Peyer's patch (tissue), 4 donors: ENCODE results near the gene CALN1. TPM values are rescaled to one million over a fixed set of nuclear protein-coding genes. Genes with fewer than 3 reads are reported as not detected.

ENCODE experiments used
- DNase-seq, 3 donors: peaks; one replicate each; pipeline ENCODE4 v3.0.0-alpha.2; 2017 to 2019
- H3K27ac ChIP-seq, 4 donors: fragments of 200-600 bp; sonication (generic); one replicate each; pipeline ENCODE4 v1.5.1; 2016 to 2019
- H3K27me3 ChIP-seq, 2 donors: fragments of 200-600 bp; sonication (generic); one replicate each; pipeline ENCODE4 v1.5.1; 2019
- H3K36me3 ChIP-seq, 3 donors: fragments of 200-600 bp; sonication (generic); one replicate each; pipeline ENCODE4 v1.5.1; 2016 to 2019
- H3K4me1 ChIP-seq, 4 donors: fragments of 200-600 bp; sonication (generic); one replicate each; pipeline ENCODE4 v1.5.1; 2016 to 2019
- H3K4me3 ChIP-seq, 4 donors: fragments of 200-600 bp; sonication (generic); 1 replicate in 3 of 4; 2 replicates in 1 of 4; pipeline ENCODE4 v1.5.1; 2016 to 2019; ENCODE audit warnings: mild to moderate bottlenecking in 1 of 4
- H3K9me3 ChIP-seq, 4 donors: fragments of 200-600 bp; sonication (generic); one replicate each; pipeline ENCODE4 v1.5.1; 2016 to 2019; ENCODE audit warnings: mild to moderate bottlenecking in 1 of 4
- CTCF ChIP-seq, 6 experiments: fragments of 450-650 bp in 4 of 6; fragments of 200-600 bp in 2 of 6; sonication (generic) in 1 of 6; IDR thresholded peaks; one replicate each; pipeline ENCODE4 v1.5.1; 2017 to 2019; ENCODE audit warnings: antibody characterized with exemption in 6 of 6, mild to moderate bottlenecking in 3 of 6, moderate library complexity in 1 of 6
- POLR2A ChIP-seq, 2 donors: fragments of 450-650 bp; IDR thresholded peaks; one replicate each; pipeline ENCODE4 v1.5.1; 2017; ENCODE audit warnings: antibody characterized with exemption in 2 of 2, mild to moderate bottlenecking in 2 of 2, moderate library complexity in 2 of 2
- total RNA-seq, 4 donors: library from RNA; depleted of rRNA; stranded (reverse); fragments of >200 nt; gene quantifications; one replicate each; pipeline ENCODE4 v1.1.0, GENCODE V29; 2016

CALN1 gene
- total RNA-seq, 4 donors from 2014 or later = 0.13 TPM; not detected in 3

DNA sequence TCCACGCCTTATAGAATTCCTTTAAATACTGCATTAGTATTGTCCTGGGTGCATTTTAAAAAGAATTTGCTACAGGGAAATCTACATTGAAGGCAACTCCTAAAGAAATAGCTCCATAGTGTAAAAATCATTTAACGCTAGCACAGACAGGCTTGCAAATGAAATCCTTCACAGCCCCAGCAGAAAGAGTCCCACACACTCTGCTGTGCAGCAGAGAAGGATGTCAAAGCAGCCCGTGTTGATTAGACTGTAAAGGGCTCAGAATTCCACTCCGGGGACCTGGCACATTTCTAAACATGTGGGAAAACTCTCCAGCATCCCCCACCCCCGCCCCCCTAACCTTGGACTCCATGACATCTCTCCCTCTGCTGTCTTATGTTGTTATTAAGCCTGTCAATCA, 176.8 kb downstream of the CALN1 start:
- no peak for DNase-seq
- Histone ChIP-seq H3K9me3 (no peaks in the 10 kb centered on the region), H3K4me1 (no peaks in the 10 kb centered on the region), H3K4me3 (no peak overlapping the region), H3K27me3 (no peaks in the 10 kb centered on the region), H3K27ac (no peak overlapping the region), H3K36me3 (no peaks in the 10 kb centered on the region)
- TF ChIP-seq POLR2A (IDR thresholded peaks at IDR 0.05) (no peak), CTCF (IDR thresholded peaks at IDR 0.05) (no peak)

- H3K4me1 ChIP-seq = no peaks in the 10 kb centered on the region
- H3K9me3 ChIP-seq = no peaks in the 10 kb centered on the region
- H3K27me3 ChIP-seq = no peaks in the 10 kb centered on the region
- no peak overlapping the region for H3K27ac ChIP-seq
- no peak overlapping the region for H3K4me3 ChIP-seq
- H3K36me3 ChIP-seq = no peaks in the 10 kb centered on the region
- TF ChIP-seq POLR2A (IDR thresholded peaks at IDR 0.05) (no peak), CTCF (IDR thresholded peaks at IDR 0.05) (no peak)
- DNase-seq = no peak
Observed at GRCh38 chr7:72234086-72234485, 178.1 kb downstream of the CALN1 start.

- Histone ChIP-seq H3K36me3 (no peaks in the 10 kb centered on the region), H3K9me3 (no peaks in the 10 kb centered on the region), H3K27me3 (no peaks in the 10 kb centered on the region), H3K27ac (no peak overlapping the region), H3K4me3 (no peak overlapping the region), H3K4me1 (no peaks in the 10 kb centered on the region)
- TF ChIP-seq CTCF (IDR thresholded peaks at IDR 0.05) (no peak), POLR2A (IDR thresholded peaks at IDR 0.05) (no peak)
- DNase-seq = no peak
Observed at GRCh38 chr7:72230281-72230680, 181.9 kb downstream of the CALN1 start.

DNA sequence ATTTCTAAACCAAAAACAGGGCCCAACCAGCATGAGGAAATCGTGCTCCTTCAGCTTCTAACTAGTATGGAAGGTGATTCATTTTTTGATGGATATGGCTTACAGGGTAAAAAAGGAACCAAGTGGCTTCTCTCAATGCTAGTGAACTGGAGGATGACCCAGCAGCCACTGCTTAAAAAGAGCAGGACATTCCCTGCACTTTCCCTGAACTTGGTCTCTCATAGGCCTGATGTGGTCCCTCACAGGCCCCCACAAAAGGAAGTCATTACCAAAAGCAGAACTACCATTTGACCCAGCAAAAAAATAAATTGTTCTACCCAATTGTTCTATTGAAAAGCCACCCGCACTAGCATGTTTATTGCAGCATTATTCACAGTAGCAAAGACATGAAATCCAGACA, 188.8 kb downstream of the CALN1 start:
- no peak overlapping the region for H3K27ac ChIP-seq
- H3K4me1 ChIP-seq = no peaks in the 10 kb centered on the region
- no peak overlapping the region for H3K4me3 ChIP-seq
- DNase-seq = no peak
- H3K27me3 ChIP-seq = no peaks in the 10 kb centered on the region
- no peaks in the 10 kb centered on the region for H3K36me3 ChIP-seq
- TF ChIP-seq POLR2A (IDR thresholded peaks at IDR 0.05) (no peak), CTCF (IDR thresholded peaks at IDR 0.05) (no peak)
- no peaks in the 10 kb centered on the region for H3K9me3 ChIP-seq

DNA sequence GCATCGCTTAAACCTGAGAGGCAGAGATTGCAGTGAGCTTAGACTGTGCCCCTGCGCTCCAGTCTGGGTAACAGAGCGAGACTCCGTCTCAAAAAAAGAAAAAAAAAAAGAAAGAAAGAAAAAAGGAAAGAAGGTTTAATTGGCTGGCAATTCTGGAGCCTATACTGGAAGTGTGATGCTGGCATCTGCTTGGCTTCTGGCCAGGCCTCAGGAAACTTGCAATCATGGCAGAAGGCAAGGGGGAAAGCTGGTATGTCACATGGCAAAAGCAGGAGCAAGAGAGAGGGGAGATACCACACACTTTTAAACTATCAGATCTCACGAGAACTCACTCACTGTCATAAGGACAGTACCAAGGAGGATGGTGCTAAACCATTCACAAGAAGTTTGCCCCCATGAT, 190.0 kb downstream of the CALN1 start:
- Histone ChIP-seq H3K4me3 (no peak overlapping the region), H3K27ac (no peak overlapping the region), H3K36me3 (no peaks in the 10 kb centered on the region), H3K4me1 (no peaks in the 10 kb centered on the region), H3K27me3 (no peaks in the 10 kb centered on the region), H3K9me3 (no peaks in the 10 kb centered on the region)
- DNase-seq = no peak
- TF ChIP-seq POLR2A (IDR thresholded peaks at IDR 0.05) (no peak), CTCF (IDR thresholded peaks at IDR 0.05) (no peak)

GRCh38 chr7:72219500-72219899, 192.6 kb downstream of the CALN1 start:
- no peaks in the 10 kb centered on the region for H3K9me3 ChIP-seq
- no peak overlapping the region for H3K27ac ChIP-seq
- no peak for TF ChIP-seq CTCF (IDR thresholded peaks at IDR 0.05)
- no peak for TF ChIP-seq POLR2A (IDR thresholded peaks at IDR 0.05)
- DNase-seq = no peak
- H3K4me1 ChIP-seq = no peaks in the 10 kb centered on the region
- no peaks in the 10 kb centered on the region for H3K36me3 ChIP-seq
- H3K27me3 ChIP-seq = no peaks in the 10 kb centered on the region
- H3K4me3 ChIP-seq = no peak overlapping the region
